Activated CD4-positive, alpha-beta T cell treated with anti-CD3 and anti-CD28 coated beads for 36 hours (primary cell): Measurements from ENCODE around the gene CCDC77. TPM values are rescaled to one million over a fixed set of nuclear protein-coding genes. Genes with fewer than 3 reads are reported as not detected.

ENCODE experiments used
- ATAC-seq: fragments of 200-7000 bp; cut with Tn5 transposase; one replicate; pipeline ENCODE4 v1.10.0; 2021; ENCODE audit warnings: mild to moderate bottlenecking, moderate library complexity
- CTCF ChIA-PET: fragments of 350-600 bp; sonication (Branson Sonifier 250); formaldehyde crosslinking; loops from one replicate; lab custom pipeline; 2021; ENCODE audit warnings: antibody characterized with exemption; lab: Charles Lee
- POLR2A ChIA-PET: fragments of 350-600 bp; sonication (Branson Sonifier 250); formaldehyde crosslinking; loops from one replicate; lab custom pipeline; 2021; ENCODE audit warnings: antibody characterized with exemption, inconsistent platforms; lab: Charles Lee
- DNase-seq: peaks from one replicate; pipeline ENCODE4 v3.0.0-alpha.2; 2020
- H3K27ac Mint-ChIP-seq: one replicate; pipeline ENCODE4 v1.8.0; 2021; ENCODE audit warnings: mixed read lengths
- H3K27me3 Mint-ChIP-seq: one replicate; pipeline ENCODE4 v1.8.0; 2021; ENCODE audit warnings: mixed read lengths
- H3K36me3 Mint-ChIP-seq: one replicate; pipeline ENCODE4 v1.8.0; 2021; ENCODE audit warnings: low read depth, mixed read lengths
- H3K4me1 Mint-ChIP-seq: one replicate; pipeline ENCODE4 v1.8.0; 2021; ENCODE audit warnings: mixed read lengths
- H3K4me3 Mint-ChIP-seq: one replicate; pipeline ENCODE4 v1.8.0; 2021; ENCODE audit warnings: mild to moderate bottlenecking, moderate library complexity, mixed read lengths
- H3K9me3 Mint-ChIP-seq: one replicate; pipeline ENCODE4 v1.8.0; 2021; ENCODE audit warnings: low read depth, mixed read lengths
- intact Hi-C, 2 experiments: fragments of 100-400 bp; cut with DNase I in 1 of 2; cut with micrococcal nuclease in 1 of 2; formaldehyde crosslinking; loops; one replicate each; pipeline versions ENCODE4 v1.14.2 to v1.15.1; 2022 to 2024; cut with DNase I, micrococcal nuclease
- total RNA-seq, 2 experiments: library from RNA; stranded (reverse); gene quantifications; one replicate each; pipeline ENCODE4 v1.2.3, GENCODE V29; 2021

CCDC77 gene
- total RNA-seq, 2 experiments from 2014 or later, result 17.3 to 18.7 TPM

DNA sequence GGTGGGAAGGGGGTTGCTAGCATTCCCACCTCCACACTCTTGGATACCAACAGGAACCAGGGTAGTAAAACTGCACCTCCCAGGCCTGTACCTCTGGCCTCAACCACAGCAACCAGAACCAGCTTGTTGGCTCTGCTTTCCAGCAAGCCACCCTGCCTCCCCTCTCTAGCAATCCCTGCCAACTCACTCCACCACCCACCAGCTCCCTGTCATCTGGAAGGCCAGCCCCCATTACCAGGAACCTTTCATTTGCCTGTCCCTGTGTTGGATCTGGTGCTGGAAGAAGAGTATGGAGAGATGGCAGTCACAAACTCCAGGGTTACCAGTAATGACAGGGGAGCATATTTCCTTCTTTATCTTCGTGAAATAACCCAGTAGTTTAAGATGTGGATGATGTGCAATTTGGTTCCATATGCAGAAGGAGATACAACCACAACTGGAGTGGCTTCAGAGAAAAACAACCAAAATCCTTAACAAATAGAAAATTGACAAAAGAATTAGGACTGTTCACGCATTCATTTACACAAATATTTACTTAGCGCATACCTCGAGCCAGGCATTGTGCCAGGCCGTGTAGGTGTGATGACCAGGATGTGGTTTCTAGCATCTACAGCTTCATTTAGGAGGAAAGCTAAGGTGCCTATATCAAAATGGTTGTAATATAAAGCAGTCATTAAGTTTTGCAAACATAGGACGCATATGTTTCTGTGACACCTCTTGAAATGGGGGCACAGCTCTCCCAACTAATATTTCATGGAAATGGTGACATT lies 61.7 kb downstream of the CCDC77 start:
- no peak for DNase-seq
- H3K4me3 Mint-ChIP-seq, result no peak overlapping the region
- no peaks in the 10 kb centered on the region for H3K36me3 Mint-ChIP-seq
- H3K27ac Mint-ChIP-seq, result no peak overlapping the region
- peaks cover 20% of the 10 kb centered on the region for H3K27me3 Mint-ChIP-seq
- POLR2A ChIA-PET, result interaction anchor here (0.6 kb wide), 1 partner anchor 73 kb away, joined by 3 read pairs; no protein-coding TSS in a partner anchor
- no peak for ATAC-seq
- intact Hi-C loops, result loop anchor here in 1 of 2 experiments (5.0 kb wide), 1 partner anchor 1129 kb away; the partner anchor contains the start of gene FBXL14
- H3K9me3 Mint-ChIP-seq, result no peaks in the 10 kb centered on the region
- CTCF ChIA-PET, result interaction anchor here (0.8 to 4.7 kb wide), 4 partner anchors 10 to 84 kb away, joined by 3 to 27 read pairs (median 6); no protein-coding TSS in a partner anchor
- H3K4me1 Mint-ChIP-seq, result peaks cover 9% of the 10 kb centered on the region

DNA sequence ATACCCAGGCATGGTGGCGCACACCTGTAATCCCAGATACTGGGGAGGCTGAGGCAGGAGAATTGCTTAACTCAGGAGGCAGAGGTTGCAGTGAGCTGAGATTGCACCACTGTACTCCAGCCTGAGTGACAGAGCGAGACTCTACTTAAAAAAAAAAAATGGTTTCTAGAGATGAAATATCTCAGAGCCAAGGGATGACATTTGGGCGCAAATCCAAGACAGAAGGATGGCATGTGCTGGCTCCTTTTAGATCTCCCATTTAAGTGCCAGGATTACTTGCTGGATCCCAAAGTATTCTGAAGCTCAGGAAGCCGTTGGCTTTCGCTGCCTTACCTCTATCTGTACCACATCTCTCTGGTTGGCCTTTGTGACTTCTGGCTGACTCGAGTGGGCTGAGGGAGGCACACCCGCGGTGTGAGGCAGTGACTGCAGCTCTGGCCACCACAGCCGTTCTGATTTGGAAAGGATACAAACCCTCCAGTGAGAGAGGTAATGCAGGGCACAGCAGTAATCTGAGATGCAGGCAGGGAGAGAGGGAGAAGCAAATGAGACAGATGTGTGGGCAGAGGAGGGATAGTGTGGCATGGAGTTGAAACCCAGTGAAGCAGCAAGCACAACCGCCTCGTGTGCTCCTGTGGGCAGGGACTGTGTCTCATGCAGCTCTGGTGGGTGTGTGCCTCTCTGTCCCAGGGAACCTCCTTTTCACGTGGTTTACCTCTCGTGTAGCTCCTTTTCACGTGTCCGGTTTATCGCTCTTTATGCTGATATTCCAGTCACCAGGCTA lies 63.2 kb downstream of the CCDC77 start:
- ATAC-seq, result no peak
- Mint-ChIP-seq H3K9me3 (no peaks in the 10 kb centered on the region), H3K4me1 (peaks cover 4% of the 10 kb centered on the region), H3K27me3 (peaks cover 12% of the 10 kb centered on the region), H3K4me3 (no peak overlapping the region), H3K27ac (no peak overlapping the region), H3K36me3 (no peaks in the 10 kb centered on the region)
- CTCF ChIA-PET, result interaction anchor here (4.7 kb wide), 1 partner anchor 11 kb away, joined by 27 read pairs; no protein-coding TSS in a partner anchor
- POLR2A ChIA-PET, result no interaction called here
- intact Hi-C loops, result loop anchor here in 1 of 2 experiments (5.0 kb wide), 1 partner anchor 1128 kb away; the partner anchor contains the start of gene FBXL14
- no peak for DNase-seq

DNA sequence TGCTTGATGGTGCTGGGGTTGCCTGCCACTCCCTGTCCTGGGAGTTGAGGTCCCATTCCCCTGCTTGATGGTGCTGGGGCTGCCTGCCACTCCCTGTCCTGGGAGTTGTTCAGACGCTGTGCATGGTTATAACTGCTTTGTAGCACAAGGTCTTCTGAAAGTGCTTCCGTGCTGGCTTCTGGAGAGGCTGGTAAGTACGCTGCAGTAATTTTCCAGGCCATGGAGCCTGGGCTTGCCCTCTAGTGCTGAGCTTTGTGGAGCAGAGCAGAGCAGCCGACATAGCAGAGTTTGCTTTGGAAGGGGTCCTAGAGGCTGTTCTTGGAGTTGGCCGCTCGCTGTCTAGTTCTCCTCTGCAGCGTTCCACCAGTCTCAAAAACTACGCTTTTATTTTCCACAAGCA lies 64.6 kb downstream of the CCDC77 start:
- intact Hi-C loops, result no loop called here
- POLR2A ChIA-PET, result no interaction called here
- Mint-ChIP-seq H3K4me1 (peaks cover 2% of the 10 kb centered on the region), H3K9me3 (no peaks in the 10 kb centered on the region), H3K36me3 (no peaks in the 10 kb centered on the region), H3K27ac (no peak overlapping the region), H3K4me3 (no peak overlapping the region), H3K27me3 (peaks cover 10% of the 10 kb centered on the region)
- CTCF ChIA-PET, result interaction anchor here (1.4 kb wide), 1 partner anchor 38 kb away, joined by 3 read pairs; no protein-coding TSS in a partner anchor
- ATAC-seq (no peak), DNase-seq (no peak)

DNA sequence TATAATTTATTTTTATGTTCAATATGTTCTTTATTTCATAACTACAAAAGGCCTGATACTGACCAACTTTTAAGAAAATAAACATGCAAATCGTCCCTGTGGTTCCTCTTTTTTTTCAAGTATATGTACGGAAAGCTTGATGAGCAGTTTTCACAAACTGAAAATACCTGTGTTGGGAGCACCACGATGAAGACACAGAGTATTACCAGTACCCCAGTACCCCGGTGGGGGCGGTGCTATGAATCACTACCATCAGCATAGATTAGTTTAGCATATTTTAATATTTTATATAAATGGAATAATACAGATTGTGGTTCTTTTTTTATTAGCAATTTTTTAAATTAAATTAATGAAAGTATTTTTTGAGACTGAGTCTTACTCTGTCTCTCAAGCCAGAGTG lies 65.3 kb downstream of the CCDC77 start:
- ATAC-seq (no peak), DNase-seq (no peak)
- H3K36me3 Mint-ChIP-seq, result no peaks in the 10 kb centered on the region
- POLR2A ChIA-PET, result no interaction called here
- CTCF ChIA-PET, result interaction anchor here (0.6 to 1.4 kb wide), 3 partner anchors 18 to 72 kb away, joined by 3 to 5 read pairs (median 3); no protein-coding TSS in a partner anchor
- H3K9me3 Mint-ChIP-seq, result no peaks in the 10 kb centered on the region
- intact Hi-C loops, result no loop called here
- H3K4me1 Mint-ChIP-seq, result no peaks in the 10 kb centered on the region
- peaks cover 4% of the 10 kb centered on the region for H3K27me3 Mint-ChIP-seq
- no peak overlapping the region for H3K4me3 Mint-ChIP-seq
- no peak overlapping the region for H3K27ac Mint-ChIP-seq

DNA sequence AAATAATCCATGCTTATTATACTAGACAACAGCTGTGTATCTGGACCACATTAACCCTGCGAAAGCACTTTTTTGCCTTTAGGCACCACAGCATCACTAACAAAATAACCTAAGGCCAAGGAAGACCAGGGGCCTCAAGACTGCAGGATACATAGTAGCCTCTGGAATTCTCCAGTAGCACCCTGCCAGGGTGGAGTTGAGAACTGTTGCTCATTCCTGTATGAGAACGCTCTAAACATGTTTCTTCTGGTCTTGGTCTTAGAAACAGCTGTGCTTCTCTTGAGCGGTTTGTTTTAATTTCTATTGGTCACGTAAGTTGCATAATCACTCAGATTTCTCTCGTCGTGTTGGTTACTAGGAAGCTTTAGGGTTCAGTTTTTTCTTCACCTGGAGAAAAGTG lies 66.1 kb downstream of the CCDC77 start:
- intact Hi-C loops, result no loop called here
- no peaks in the 10 kb centered on the region for H3K27me3 Mint-ChIP-seq
- no peak overlapping the region for H3K27ac Mint-ChIP-seq
- no peak overlapping the region for H3K4me3 Mint-ChIP-seq
- no peaks in the 10 kb centered on the region for H3K36me3 Mint-ChIP-seq
- ATAC-seq (no peak), DNase-seq (no peak)
- ChIA-PET POLR2A (interaction anchor here (0.5 to 0.7 kb wide), 3 partner anchors 39 to 466 kb away, joined by 3 to 5 read pairs (median 4); no protein-coding TSS in a partner anchor), CTCF (interaction anchor here (0.6 to 1.4 kb wide), 4 partner anchors 36 to 112 kb away, joined by 3 to 5 read pairs (median 3); no protein-coding TSS in a partner anchor)
- H3K9me3 Mint-ChIP-seq, result no peaks in the 10 kb centered on the region
- no peaks in the 10 kb centered on the region for H3K4me1 Mint-ChIP-seq

DNA sequence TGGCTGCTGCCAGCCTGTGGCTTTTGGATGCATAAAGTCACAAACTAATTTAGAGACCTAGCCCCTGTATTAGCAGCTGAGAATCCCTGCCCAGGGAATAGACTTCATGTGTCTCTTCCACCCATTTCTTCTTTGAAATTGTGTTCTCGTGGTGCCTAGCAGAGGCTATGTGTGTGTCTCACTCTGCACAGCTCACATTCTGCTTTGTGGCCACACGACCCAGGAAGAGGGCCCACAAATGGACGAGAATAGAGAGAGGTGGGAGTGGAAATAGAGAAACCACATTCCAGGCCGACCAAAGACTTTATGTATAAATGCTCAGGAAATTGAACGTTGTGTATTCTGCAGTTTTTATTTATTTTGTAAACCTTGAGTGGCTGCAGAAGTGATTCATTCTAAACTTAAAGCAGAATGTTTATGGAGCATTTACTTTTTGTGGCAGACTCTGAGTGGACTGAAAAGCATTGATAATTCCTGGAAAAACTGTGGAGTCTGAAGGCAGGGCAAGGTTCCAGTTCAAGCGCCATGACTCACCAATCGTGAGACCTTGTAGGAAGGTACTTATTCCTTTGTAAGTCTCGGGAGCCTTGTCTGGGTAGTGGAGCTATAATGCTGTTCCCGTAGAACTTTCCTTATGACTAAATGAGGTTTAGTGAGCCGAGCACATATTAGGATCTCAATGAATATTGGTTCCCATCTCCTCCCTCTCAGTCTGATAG lies 67.4 kb downstream of the CCDC77 start:
- CTCF ChIA-PET, result interaction anchor here (0.5 kb wide), 1 partner anchor 13 kb away, joined by 3 read pairs; no protein-coding TSS in a partner anchor
- no peak overlapping the region for H3K4me3 Mint-ChIP-seq

DNA sequence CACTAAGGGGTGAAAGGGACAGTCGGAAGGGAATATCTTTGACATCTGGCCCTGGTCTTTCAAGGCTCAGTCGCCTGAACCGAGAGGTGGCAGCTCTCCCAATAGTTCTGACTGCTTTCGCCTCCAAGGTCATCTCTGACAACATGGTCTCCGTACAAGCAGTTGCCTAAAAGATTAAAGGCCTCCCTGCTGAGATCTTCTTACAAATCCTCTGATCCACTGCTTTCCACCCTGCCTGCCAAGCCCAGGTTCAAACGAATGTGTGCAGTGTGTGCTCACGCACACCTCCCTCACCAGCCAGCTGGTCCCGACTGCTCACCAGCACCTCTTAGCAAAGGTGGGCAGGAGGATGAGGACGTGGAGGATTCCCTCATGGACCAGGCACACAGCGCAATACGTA lies 68.7 kb downstream of the CCDC77 start:
- POLR2A ChIA-PET, result no interaction called here
- no peak for ATAC-seq
- Mint-ChIP-seq H3K36me3 (no peaks in the 10 kb centered on the region), H3K27ac (no peak overlapping the region), H3K27me3 (peaks cover 2% of the 10 kb centered on the region), H3K4me3 (no peak overlapping the region), H3K9me3 (no peaks in the 10 kb centered on the region), H3K4me1 (no peaks in the 10 kb centered on the region)
- intact Hi-C loops, result no loop called here
- CTCF ChIA-PET, result interaction anchor here (0.7 to 1.0 kb wide), 3 partner anchors 8 to 77 kb away, joined by 3 to 6 read pairs (median 3); no protein-coding TSS in a partner anchor
- no peak for DNase-seq

More for the DNA sequence above, 67.4 kb downstream of the CCDC77 start:
- Mint-ChIP-seq H3K27me3 (no peaks in the 10 kb centered on the region), H3K36me3 (no peaks in the 10 kb centered on the region), H3K4me1 (no peaks in the 10 kb centered on the region), H3K9me3 (no peaks in the 10 kb centered on the region), H3K27ac (no peak overlapping the region)
- intact Hi-C loops, result no loop called here
- ATAC-seq (no peak), DNase-seq (no peak)
- POLR2A ChIA-PET, result no interaction called here

DNA sequence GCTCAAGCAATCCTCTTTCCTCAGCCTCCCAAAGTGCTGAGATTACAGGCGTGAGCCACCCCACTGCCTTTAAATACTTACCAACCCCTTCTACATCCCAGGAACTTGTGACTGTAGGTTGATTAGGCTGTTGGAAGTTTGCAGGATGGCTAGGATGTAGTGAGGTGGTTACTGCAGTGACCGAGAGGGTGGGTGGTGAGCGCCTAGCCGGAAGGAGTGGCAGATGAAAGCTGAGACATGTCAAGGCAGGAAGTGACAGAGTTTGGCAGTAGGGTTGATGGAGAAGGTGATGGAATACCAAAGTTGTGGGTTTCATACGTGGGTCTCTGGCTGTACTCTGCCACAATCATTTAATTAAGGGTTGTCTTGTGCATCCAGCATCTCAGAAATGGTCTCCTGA lies 71.8 kb downstream of the CCDC77 start:
- POLR2A ChIA-PET, result no interaction called here
- no peaks in the 10 kb centered on the region for H3K9me3 Mint-ChIP-seq

DNA sequence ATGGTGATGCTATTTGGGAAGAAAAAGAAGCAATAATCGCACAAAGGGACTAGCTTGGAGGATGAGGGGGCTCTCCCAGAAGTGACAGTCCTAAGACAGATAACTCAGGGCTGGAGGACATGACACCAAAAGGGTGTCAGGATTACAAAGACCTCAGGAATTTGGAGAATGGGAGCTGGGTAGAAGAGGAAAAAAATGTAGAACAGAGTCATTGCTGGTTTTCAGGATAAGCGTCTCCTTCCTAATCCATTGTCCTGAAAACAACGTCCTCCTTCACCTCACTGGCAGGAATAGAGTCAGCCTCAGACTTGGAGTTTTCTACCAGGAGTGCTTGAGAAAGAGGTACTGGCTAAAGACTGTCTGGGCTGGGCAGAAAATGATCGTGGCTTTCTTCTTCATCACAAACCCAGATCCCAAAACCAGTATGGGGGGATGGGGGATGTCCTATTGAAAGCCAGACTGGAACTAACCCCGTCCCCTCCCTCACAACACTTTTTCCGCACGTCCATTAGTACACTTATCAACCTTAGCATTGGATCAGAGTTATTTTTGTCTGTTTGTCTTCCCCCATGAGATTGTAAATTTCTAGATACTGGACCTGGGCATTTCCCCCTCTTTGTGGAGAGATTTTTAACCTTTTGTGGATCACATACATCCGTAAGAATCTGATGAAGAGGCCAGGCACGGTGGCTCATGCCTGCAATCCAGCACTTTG lies 72.6 kb downstream of the CCDC77 start:
- ChIA-PET CTCF (interaction anchor here (1.9 kb wide), 1 partner anchor 20 kb away, joined by 5 read pairs; no protein-coding TSS in a partner anchor), POLR2A (no interaction called here)
- Mint-ChIP-seq H3K9me3 (no peaks in the 10 kb centered on the region), H3K27ac (no peak overlapping the region), H3K4me3 (no peak overlapping the region), H3K4me1 (no peaks in the 10 kb centered on the region), H3K36me3 (no peaks in the 10 kb centered on the region), H3K27me3 (peaks cover 4% of the 10 kb centered on the region)
- intact Hi-C loops, result no loop called here
- no peak for ATAC-seq
- DNase-seq, result no peak

More for the DNA sequence above, 71.8 kb downstream of the CCDC77 start:
- intact Hi-C loops, result no loop called here
- no peak for ATAC-seq
- H3K27me3 Mint-ChIP-seq, result peaks cover 4% of the 10 kb centered on the region
- CTCF ChIA-PET, result interaction anchor here (0.7 to 1.9 kb wide), 2 partner anchors 19 to 24 kb away, joined by 5 read pairs; no protein-coding TSS in a partner anchor
- H3K4me1 Mint-ChIP-seq, result no peaks in the 10 kb centered on the region
- no peak overlapping the region for H3K4me3 Mint-ChIP-seq
- H3K36me3 Mint-ChIP-seq, result no peaks in the 10 kb centered on the region
- DNase-seq, result no peak
- no peak overlapping the region for H3K27ac Mint-ChIP-seq

DNA sequence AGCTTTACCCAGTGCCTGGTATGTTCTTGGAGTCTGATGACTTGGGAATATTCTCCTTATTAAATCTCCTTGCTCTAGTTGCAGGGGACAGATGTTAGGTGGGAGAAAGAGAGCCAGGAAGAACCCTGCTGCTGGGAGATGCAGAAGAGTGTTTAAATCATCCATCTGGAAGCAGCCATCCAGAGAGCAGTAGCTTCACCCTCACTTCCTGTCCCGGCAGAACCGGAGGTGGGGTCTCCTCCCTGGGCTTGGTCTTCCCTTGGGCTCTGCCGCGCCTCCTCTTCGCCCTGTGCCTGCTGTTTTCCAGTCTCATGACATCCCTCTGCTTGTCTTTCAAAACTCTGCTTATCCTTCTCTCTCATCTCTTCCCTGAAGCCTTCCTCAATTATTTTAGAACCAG lies 73.8 kb downstream of the CCDC77 start:
- intact Hi-C loops, result no loop called here
- ChIA-PET POLR2A (no interaction called here), CTCF (interaction anchor here (0.8 to 1.5 kb wide), 2 partner anchors 14 to 26 kb away, joined by 3 to 4 read pairs; no protein-coding TSS in a partner anchor)
- H3K4me1 Mint-ChIP-seq, result no peaks in the 10 kb centered on the region
- no peaks in the 10 kb centered on the region for H3K9me3 Mint-ChIP-seq
- ATAC-seq (no peak), DNase-seq (no peak)
- H3K27ac Mint-ChIP-seq, result no peak overlapping the region
- peaks cover 4% of the 10 kb centered on the region for H3K27me3 Mint-ChIP-seq
- H3K4me3 Mint-ChIP-seq, result no peak overlapping the region
- no peaks in the 10 kb centered on the region for H3K36me3 Mint-ChIP-seq
